Measurements from ENCODE around the gene DAPK2. TPM values are rescaled to one million over a fixed set of nuclear protein-coding genes. Genes with fewer than 3 reads are reported as not detected.

DAPK2 gene
- polyA plus RNA-seq, 1 of the 3 experiments (the other 2 are of a cell fraction), result 1.4 TPM

GRCh38 chr15:64067564-64068030 is 21.3 kb upstream of the DAPK2 start (continued):
- TF ChIP-seq PBX3 (IDR thresholded peaks at IDR 0.05) (no peak), SIN3A (IDR thresholded peaks at IDR 0.05; ENCODE audit: borderline replicate concordance, low read depth, low read length) (no peak), FOXM1 (IDR thresholded peaks at IDR 0.05; ENCODE audit: low read depth) (no peak), TAF1 (IDR thresholded peaks at IDR 0.05; ENCODE audit: borderline replicate concordance, low read depth, low read length) (no peak), RFX5 (IDR thresholded peaks at IDR 0.05; ENCODE audit: low read length) (no peak), GATA2 (CRISPR knock-in tag; IDR thresholded peaks at IDR 0.05) (no peak), REST (IDR thresholded peaks at IDR 0.05; ENCODE audit: low read depth, low read length) (no peak), CHD2 (IDR thresholded peaks at IDR 0.05; ENCODE audit: low read length, partially characterized antibody) (peak; percentile 63), RXRA (IDR thresholded peaks at IDR 0.05; ENCODE audit: borderline replicate concordance, low read depth) (no peak), USF2 (IDR thresholded peaks at IDR 0.05; ENCODE audit: borderline replicate concordance, low read depth, low read length) (no peak), TCF12 (IDR thresholded peaks at IDR 0.05) (no peak)
- TF ChIP-seq, protein P1, sequence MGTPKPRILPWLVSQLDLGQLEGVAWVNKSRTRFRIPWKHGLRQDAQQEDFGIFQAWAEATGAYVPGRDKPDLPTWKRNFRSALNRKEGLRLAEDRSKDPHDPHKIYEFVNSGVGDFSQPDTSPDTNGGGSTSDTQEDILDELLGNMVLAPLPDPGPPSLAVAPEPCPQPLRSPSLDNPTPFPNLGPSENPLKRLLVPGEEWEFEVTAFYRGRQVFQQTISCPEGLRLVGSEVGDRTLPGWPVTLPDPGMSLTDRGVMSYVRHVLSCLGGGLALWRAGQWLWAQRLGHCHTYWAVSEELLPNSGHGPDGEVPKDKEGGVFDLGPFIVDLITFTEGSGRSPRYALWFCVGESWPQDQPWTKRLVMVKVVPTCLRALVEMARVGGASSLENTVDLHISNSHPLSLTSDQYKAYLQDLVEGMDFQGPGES (IDR thresholded peaks at IDR 0.05; ENCODE audit: low read depth, low read length), result no peak

DNA sequence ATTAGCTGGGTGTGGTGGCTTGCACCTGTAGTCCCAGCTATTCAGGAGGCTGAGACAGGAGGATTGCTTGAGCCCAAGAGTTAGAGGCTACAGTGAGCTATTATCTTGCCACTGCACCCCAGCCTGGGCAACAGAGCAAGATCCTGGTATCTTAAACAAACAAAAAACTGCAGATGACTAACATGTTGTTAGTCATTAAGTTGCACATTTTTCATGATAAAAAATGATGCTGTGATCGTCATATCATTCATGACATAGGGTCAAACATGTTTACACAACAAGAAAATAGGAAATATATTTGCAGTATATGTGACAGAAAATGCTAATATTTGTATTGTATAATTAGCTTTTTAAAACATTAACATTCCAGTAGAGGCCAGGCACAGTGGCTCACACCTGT is 20.2 kb upstream of the DAPK2 start:
- TF ChIP-seq RCOR1 (IDR thresholded peaks at IDR 0.05; ENCODE audit: low read length), result no peak
- TF ChIP-seq ZBTB33 (IDR thresholded peaks at IDR 0.05; ENCODE audit: borderline replicate concordance, low read depth), result no peak
- no peak for TF ChIP-seq SMC3 (IDR thresholded peaks at IDR 0.05; ENCODE audit: low read depth, low read length)
- TF ChIP-seq, protein P2, sequence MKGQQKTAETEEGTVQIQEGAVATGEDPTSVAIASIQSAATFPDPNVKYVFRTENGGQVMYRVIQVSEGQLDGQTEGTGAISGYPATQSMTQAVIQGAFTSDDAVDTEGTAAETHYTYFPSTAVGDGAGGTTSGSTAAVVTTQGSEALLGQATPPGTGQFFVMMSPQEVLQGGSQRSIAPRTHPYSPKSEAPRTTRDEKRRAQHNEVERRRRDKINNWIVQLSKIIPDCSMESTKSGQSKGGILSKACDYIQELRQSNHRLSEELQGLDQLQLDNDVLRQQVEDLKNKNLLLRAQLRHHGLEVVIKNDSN (IDR thresholded peaks at IDR 0.05; ENCODE audit: borderline replicate concordance, low read depth), result no peak
- no peak for TF ChIP-seq TEAD4 (IDR thresholded peaks at IDR 0.05; ENCODE audit: borderline replicate concordance, insufficient read depth)
- TF ChIP-seq FOXM1 (IDR thresholded peaks at IDR 0.05; ENCODE audit: low read depth), result no peak
- no peak overlapping the region for H3K4me3 ChIP-seq (ENCODE audit: low read depth in 2 of 2, low read length in 1 of 2)
- no peaks in the 10 kb centered on the region for H3K79me2 ChIP-seq (ENCODE audit: insufficient read depth)
- no peak overlapping the region for H3K4me2 ChIP-seq
- no peak overlapping the region for H2AFZ ChIP-seq (ENCODE audit: low read depth)
- H3K36me3 ChIP-seq (replicated peaks in 1 of 2; ENCODE audit: control insufficient read depth in 1 of 2, insufficient read depth in 2 of 2, low read length in 1 of 2), result no peaks in the 10 kb centered on the region
- H3K27me3 ChIP-seq (ENCODE audit: insufficient read depth), result no peaks in the 10 kb centered on the region
- H3K9me2 ChIP-seq, result no peaks in the 10 kb centered on the region
- H4K20me1 ChIP-seq (ENCODE audit: insufficient read depth), result no peaks in the 10 kb centered on the region
- H3K4me1 ChIP-seq (ENCODE audit: control insufficient read depth in 1 of 2, insufficient read depth in 2 of 2, low read depth in 1 of 2, low read length in 1 of 2), result peaks cover 0 to 6% of the 10 kb centered on the region in 2 experiments; a peak in 1 of 4 replicates
- H3K27ac ChIP-seq (ENCODE audit: low read depth in 2 of 2, low read length in 1 of 2), result no peak overlapping the region
- no peaks in the 10 kb centered on the region for H3K9me3 ChIP-seq
- DNase-seq, result no peak
- WGBS (ENCODE audit: low lambda C conversion rate), result 61% methylated on average over 1 of the region's 1 CpG
- ChIA-PET POLR2A (no interaction called here), CTCF (interaction anchor here (1.1 to 7.4 kb wide), 11 partner anchors 9 to 600 kb away, joined by 3 to 94 read pairs (median 4); partner anchors contain the start of genes CIAO2A and DAPK2)
- H3F3A ChIP-seq (replicated peaks; ENCODE audit: insufficient read depth), result peaks cover 11% of the 10 kb centered on the region
- H3K9ac ChIP-seq, result no peak overlapping the region

All from SK-N-SH (cell line).